Renal cortex interstitium (tissue), 15 donors: ENCODE measurements around the gene MAP2K6. TPM values are rescaled to one million over a fixed set of nuclear protein-coding genes. Genes with fewer than 3 reads are reported as not detected.

Experiments used
- DNase-seq, 11 donors: peaks; one replicate each; pipeline ENCODE4 v3.0.0-alpha.2; 2013; ENCODE audit warnings: low read depth in 9 of 11, low spot score in 4 of 11; ENCODE audit errors: extremely low read depth in 1 of 11
- long read RNA-seq, 16 experiments: transcript quantifications; one replicate each; lab custom pipeline, GENCODE V29; 2026
- polyA plus RNA-seq, 3 donors: library from polyadenylated mRNA; unstranded; fragments of 120-200 nt; gene quantifications; one replicate each; pipeline ENCODE4 v1.2.1, GENCODE V29; 2013; ENCODE audit not compliant: insufficient read length in 3 of 3

The MAP2K6 gene
- 10 to 100 TPM; 21.0 to 26.6 (median 22.4) TPM for polyA plus RNA-seq
- long read RNA-seq, donor 1, full-length matches to known transcripts = 2 of 2 reads
- long read RNA-seq, donor 1, partial matches to known transcripts = 0 of 2 reads
- long read RNA-seq, donor 1, other reads (novel, unspliced or antisense) = 0 of 2 reads
- long read RNA-seq, donor 2 = 0 reads
- long read RNA-seq, donor 3, full-length matches to known transcripts = 4 of 4 reads
- long read RNA-seq, donor 3, partial matches to known transcripts = 0 of 4 reads
- long read RNA-seq, donor 3, other reads (novel, unspliced or antisense) = 0 of 4 reads
- long read RNA-seq, donor 4, full-length matches to known transcripts = 2 of 2 reads
- long read RNA-seq, donor 4, partial matches to known transcripts = 0 of 2 reads
- long read RNA-seq, donor 4, other reads (novel, unspliced or antisense) = 0 of 2 reads
- long read RNA-seq, donor 5 = 0 reads
- long read RNA-seq, donor 6, full-length matches to known transcripts = 3 of 20 reads
- long read RNA-seq, donor 6, partial matches to known transcripts = 17 of 20 reads
- long read RNA-seq, donor 6, other reads (novel, unspliced or antisense) = 0 of 20 reads
- long read RNA-seq, donor 7, partial matches to known transcripts = 0 of 2 reads
- long read RNA-seq, donor 7, other reads (novel, unspliced or antisense) = 0 of 2 reads
- long read RNA-seq, donor 8 = 0 reads
- long read RNA-seq, donor 9, partial matches to known transcripts = 0 of 3 reads
- long read RNA-seq, donor 9, other reads (novel, unspliced or antisense) = 0 of 3 reads
- long read RNA-seq, donor 10 = 0 reads
- long read RNA-seq, donor 11, full-length matches to known transcripts = 2 of 2 reads
- long read RNA-seq, donor 11, partial matches to known transcripts = 0 of 2 reads
- long read RNA-seq, donor 11, other reads (novel, unspliced or antisense) = 0 of 2 reads
- long read RNA-seq, donor 12 = 0 reads
- long read RNA-seq, donor 13 = 0 reads
- long read RNA-seq, donor 14, full-length matches to known transcripts = 1 of 1 reads
- long read RNA-seq, donor 14, partial matches to known transcripts = 0 of 1 reads
- long read RNA-seq, donor 14, other reads (novel, unspliced or antisense) = 0 of 1 reads
- long read RNA-seq, donor 15, full-length matches to known transcripts = 2 of 2 reads
- long read RNA-seq, donor 15, partial matches to known transcripts = 0 of 2 reads
- long read RNA-seq, donor 15, other reads (novel, unspliced or antisense) = 0 of 2 reads
- long read RNA-seq, donor 16, full-length matches to known transcripts = 8 of 8 reads
- long read RNA-seq, donor 16, partial matches to known transcripts = 0 of 8 reads
- long read RNA-seq, donor 16, other reads (novel, unspliced or antisense) = 0 of 8 reads

DNA sequence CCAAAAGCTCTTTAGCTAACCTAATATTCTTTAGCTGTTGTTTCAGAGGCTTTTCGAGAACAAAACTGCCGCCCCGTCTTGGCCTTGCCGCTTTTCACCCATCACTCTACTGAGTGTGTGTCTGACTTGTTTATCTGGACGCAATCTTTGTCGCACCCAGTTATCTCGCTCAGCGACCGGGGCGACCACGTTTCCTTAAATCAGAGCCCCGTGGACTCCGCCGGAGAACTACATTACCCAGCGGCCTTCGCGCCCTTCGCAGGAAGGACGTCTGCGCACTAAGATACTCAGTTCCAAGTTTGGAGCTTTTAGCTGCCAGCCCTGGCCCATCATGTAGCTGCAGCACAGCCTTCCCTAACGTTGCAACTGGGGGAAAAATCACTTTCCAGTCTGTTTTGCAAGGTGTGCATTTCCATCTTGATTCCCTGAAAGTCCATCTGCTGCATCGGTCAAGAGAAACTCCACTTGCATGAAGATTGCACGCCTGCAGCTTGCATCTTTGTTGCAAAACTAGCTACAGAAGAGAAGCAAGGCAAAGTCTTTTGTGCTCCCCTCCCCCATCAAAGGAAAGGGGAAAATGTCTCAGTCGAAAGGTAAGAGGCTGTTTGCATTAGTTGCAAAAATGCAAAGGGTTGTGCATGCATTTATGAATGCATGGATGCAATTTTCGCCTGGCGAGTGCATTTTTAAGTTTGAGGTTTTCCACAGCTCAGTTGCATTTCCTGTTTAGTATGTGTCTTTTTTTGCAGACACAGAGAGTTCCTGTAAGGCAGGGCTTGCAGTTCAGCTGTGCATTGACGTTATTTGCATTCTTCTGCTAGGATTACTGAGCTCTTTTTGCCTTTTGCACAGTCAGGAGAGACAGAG, at the start of gene MAP2K6:
Gene MAP2K6, plus strand, starts transcription at position 290 of the 867 bp plus-strand sequence. Its CDS starts 288 bp downstream, at position 578.
- peak; percentile 53 to 82 (median 66) for DNase-seq

DNA sequence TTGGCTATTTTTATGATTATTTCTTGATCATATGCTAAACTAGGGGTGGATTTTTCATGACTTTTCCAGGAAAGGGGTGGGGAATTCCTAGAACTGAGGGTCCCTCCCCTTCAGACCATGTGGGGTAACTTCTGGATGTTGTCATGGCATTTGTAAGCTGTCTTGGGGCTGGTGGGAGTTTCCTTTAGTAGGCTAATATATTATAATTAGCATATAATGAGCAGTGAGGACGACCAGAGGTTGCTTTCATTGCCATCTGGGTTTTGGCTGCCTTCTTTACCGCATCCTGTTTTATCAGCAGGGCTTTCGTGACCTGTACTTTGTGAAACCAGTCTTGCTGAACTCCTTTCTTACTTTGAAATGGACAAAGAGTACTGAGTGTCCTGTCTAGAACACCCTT, 47.2 kb upstream of the MAP2K6 start:
- no peak for DNase-seq

DNA sequence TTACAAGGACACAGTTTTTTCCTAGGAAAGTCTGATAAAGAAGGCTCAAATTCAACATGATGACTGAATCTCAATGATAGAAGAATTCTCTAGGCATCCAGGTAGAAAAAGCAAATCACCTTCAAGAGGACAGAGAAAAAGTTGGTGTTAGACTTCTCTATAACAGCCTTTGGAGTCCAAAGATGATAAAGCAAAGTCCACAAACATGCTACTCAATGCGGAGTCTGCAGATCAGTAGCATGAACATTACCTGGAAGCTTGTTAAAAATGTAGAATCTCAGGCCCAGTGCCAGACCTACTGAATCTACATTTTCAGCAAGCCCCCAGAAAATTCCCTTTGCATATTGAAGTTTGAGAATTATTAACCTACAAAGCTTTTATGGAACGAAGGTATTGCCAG, 41.4 kb upstream of the MAP2K6 start:
- no peak for DNase-seq

DNA sequence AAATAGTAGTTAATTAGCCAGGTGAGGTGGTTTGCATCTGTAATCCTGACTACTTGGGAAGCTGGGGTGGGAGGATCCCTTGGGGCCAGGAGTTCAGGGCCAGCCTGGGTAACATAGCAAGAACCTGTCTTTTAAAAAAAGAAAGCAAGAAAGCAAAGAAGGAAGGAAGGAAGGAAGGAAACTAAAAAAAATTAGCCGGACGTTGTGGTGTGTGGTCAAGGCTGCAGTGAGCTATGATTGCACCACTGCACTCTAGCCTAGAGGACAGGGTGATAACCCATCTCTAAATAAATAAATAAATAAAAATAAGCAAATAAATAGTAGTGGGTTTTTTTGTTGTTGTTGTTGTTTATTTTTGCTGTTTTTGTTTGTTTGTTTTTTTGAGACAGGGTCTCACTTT, 39.3 kb upstream of the MAP2K6 start:
- DNase-seq = no peak

DNA sequence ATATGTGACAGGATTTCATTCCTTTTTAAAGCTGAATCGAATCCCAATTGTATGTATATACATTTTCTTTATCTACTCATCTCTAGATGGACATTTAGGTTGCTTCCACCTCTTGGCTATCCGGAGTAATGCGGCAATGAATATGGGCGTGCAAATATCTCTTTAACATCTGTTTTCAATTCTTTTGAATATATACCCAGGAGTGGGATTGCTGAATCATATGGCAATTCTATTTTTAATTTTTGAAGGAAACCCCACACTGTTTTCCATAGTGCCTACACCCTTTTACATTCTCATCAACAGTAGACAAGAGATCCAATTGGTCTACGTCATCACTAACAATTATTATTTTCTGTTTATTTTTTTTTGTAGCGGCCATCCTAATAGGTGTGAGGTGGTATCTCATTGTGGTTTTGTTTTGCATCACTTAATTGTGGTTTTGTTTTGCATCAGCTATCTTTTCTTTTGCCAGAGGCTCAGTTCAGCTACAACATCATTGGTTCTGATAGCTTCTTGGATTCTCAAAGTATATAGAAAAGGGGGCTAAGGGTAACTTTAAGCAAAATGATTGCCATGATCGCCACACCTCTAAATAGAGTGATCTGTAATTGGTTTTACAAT, 25.6 kb upstream of the MAP2K6 start:
- no peak for DNase-seq

DNA sequence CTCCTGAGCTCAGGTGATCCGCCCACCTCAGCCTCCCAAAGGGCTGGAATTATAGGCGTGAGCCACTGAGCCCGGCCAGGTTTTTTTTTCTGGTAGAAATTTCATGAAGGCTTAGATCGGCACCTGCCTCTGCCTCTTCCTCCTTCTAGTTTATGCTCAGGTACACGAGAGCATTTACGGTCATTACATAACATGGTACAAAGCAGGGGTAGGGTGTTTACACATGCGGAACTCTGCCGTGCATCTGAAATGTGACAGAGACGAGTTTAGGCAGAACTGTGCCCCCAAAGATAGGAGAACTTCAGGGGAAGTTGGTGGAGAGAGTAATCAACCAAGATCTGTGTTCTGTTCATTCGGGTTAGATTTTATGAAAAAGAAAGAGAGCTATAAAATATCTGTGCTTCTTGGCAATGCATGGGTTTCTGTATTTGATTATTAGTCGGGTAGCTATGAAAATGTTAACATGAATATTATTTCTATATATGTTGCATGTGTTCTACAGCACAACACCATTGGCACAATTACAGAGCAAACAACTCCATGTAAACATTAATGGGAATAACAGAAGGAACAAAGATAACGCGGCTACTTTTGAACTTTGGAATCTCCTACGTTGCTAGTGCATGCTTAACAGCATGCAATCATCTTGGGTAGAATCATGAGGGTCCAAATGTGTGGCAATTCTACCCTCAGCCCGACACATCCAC, 23.5 kb upstream of the MAP2K6 start:
- no peak for DNase-seq

DNA sequence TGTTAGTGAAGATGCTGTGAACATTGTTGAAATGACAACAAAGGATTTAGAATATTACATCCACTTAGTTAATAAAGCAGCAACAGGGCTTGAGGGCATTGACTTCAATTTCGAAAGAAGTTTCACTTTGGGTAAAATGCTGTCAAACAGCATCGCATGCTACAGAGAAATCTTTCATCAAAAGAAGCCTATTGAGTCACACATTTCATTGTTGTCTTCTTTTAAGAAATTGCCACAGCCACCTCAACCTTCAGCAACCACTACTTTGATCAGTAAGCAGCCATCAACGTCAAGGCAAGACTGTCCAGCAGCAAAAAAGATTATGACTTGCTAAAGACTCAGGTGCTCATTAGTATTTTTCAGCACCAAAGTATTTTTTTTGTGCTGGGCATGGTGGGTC, 13.2 kb upstream of the MAP2K6 start:
- no peak for DNase-seq

DNA sequence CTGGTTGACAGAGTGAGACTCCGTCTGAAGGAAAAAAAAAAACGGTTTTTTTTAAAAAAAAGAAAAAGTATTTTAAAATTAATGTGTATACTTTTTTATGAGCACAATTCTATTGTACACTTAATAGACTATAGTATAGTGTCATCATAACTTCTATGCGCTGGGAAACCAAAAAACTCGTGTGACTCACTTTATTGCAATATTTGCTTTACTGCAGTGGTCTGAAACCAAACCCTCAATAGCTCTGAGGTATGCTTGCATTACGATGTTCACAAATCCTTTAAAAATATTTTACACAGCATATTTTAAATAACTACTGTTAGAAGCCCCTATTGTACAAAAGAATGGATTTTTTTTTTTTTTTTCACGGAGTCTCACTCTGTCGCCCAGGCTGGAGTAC, 12.4 kb upstream of the MAP2K6 start:
- no peak for DNase-seq

DNA sequence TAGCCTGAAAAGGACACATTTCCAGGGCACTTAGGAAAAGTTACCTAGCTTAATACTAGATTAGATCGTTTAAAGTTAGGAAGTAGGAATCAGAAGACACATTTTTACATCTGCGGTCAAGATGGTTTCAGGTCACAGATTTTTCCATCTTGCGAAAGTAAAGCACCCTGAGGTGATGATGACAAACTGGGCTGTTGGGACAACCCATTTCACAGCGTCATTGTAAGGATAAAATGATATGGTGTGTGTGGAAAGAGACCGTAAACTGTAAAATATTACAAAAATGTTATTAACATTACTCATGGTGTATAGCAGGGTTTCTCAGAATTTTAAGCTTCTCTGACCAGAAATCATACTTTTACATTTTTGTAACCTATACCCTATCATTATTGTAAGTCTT, 10.1 kb upstream of the MAP2K6 start:
- DNase-seq = no peak

DNA sequence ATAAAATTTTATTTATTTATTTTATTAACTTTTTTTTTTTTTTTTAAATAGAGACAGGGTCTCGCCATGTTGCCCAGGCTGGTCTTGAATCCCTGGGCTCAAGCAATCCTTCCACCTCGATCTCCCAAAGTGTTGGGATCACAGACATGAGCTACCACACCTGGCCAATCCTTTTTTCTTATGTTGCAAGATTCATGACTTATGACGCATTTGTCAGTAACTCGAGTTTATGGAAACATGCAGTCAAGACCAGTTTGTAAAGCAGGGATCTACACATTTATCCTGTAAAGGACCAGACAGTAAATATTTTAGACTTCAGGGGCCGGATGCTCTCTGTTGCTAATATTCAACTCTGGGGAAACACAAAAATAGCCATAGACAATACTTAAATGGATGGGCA, 9.4 kb upstream of the MAP2K6 start:
- no peak for DNase-seq

DNA sequence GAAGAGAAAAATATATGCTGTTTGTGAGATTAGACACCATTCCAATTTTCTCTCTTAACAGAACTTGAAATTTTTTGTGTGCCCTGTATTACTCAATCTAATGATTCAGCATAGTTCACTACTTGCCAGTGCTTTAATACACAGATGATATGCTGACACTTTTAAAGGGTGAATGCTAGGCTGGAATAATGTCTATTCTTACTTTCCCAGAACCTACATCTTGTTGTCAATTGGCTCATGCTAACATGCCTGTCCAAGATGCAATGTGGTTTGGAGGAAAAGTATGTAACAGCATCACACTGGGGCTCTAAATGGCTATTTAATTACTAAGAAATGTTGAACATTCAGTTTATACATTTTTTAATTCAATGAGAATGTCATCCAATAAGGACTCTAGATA, 7.6 kb upstream of the MAP2K6 start:
- DNase-seq = no peak

DNA sequence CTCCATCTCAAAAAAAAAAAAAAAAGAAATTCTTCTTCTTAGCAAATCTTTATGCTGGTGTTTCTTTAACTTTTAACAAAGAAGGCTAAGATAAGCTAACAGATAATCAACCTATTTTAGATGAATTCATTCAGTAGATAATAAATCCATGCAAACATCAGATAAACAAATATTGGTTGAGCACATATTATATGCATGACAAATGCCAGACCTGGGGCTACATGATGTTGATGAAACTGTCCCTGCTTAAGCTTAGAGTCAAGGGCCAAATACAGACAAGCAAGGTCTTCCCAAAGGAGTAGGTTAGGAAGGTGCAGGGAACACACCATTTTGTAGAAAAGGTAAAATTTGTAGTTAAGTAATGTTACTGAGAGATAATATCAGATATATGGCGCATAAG, 6.7 kb upstream of the MAP2K6 start:
- no peak for DNase-seq

DNA sequence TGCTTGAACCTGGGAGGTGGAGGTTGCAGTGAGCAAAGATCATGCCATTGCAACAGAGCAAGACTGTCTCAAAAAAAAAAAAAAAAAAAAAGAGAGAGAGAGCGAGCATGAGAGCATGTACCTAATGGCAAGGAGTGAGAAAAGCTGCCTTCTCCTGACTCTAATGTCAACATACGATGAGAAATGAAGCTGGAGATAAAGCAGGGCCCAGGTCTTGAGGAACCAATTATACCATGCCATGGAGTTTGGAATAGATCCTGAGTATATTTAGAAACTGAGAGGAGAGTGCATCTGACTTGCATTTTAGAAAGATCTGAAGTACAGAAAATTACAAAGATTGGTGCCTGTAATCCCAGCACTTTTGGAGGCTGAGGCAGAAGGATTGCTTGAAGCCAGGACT, 3.8 kb upstream of the MAP2K6 start:
- no peak for DNase-seq

DNA sequence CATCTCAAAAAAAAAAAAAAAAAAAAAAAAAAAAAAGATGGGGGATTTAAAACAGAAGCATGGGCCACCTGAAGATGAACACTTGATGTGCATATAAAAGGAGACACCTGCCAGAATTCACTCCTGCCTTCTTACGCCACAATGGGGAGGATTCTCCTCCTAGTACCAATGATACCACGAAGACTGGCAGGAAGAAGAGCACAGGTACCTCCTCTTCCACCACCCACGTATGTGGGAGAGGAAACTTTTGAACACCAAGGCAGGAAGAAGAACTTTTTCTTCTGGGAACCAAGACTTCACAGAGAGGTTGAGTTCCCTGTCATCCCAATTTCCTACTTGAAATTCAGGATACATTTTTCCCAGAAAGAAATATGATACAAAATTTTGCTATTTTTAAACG, 2.7 kb upstream of the MAP2K6 start:
- DNase-seq = no peak

DNA sequence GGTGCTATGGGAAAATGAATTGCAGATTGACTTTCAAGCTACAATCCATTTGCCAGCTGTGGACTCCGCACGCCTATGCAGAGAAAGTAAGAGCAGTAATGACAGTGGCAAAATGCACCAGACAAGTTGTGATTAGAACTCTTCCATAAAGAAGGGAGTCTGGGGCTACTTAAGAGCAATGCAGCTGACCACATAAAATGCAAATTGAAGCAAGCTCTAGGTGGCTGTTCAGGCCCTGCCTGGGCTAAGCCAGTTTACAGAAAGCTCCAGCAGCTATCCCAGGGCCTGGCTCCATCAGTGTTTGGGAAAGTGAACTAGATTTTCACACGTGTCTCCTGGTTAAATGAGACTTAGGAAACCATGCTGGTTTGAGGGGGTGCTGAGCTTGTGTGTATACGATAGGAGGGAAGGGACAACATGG, 2.2 kb upstream of the MAP2K6 start:
- DNase-seq = no peak

DNA sequence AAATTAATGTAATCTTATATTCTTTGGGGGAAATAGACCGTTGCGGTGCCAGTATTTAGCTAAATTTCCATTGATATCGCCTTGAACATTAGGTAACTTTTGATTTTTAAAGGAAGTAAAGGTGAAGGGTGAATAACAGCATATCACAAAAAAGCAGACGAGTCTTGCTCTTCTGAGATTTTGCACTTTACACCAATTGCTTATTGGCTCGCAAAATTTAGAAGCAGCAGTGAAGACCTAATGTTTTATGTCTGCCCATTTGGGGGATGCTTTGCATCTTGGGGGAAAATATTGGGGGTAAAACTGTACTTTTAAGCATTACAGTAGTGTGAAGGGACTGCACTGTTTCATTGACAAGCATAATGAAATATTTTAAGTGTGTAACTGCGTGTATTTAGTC, 934 bp downstream of the MAP2K6 start:
- no peak for DNase-seq
